Iris pigment epithelial cell (primary cell): ENCODE results near the gene PYDC1.
"Not testable (repeated sequence)": the region's sequence is repeated elsewhere in the genome, so short reads cannot be mapped to it uniquely, and the experiment has no call there.

ENCODE experiments used
- DNase-seq: peaks from one replicate; pipeline ENCODE4 v3.0.0-alpha.2; 2011; ENCODE audit warnings: low read depth

PYDC1 gene

GRCh38 chr16:31221357-31222160 lies 4.6 kb upstream of the PYDC1 start:
- no peak for DNase-seq

GRCh38 chr16:31219154-31219741 lies 2.3 kb upstream of the PYDC1 start:
- no peak for DNase-seq

- DNase-seq = no peak
Observed at GRCh38 chr16:31217136-31217530, 198 bp upstream of the PYDC1 start.

- peak; percentile 52 for DNase-seq
Observed at GRCh38 chr16:31215287-31216162, 1.4 kb downstream of the PYDC1 start.

- no peak for DNase-seq
Observed at GRCh38 chr16:31214708-31215286, 2.1 kb downstream of the PYDC1 start.

GRCh38 chr16:31213877-31214707 lies 2.8 kb downstream of the PYDC1 start, which contains the start of gene TRIM72:
TRIM72 (plus strand) TSS chr16:31214119; CDS start chr16:31214739, 620 bp downstream.
- no peak for DNase-seq

GRCh38 chr16:31213342-31213741 lies 3.6 kb downstream of the PYDC1 start:
- DNase-seq = no peak

- no peak for DNase-seq
Observed at GRCh38 chr16:31206776-31207175, 10.2 kb downstream of the PYDC1 start.

GRCh38 chr16:31204871-31205666 lies 11.9 kb downstream of the PYDC1 start:
- no peak for DNase-seq

GRCh38 chr16:31202414-31203375 lies 14.2 kb downstream of the PYDC1 start, which contains the start of gene PYCARD:
PYCARD (minus strand) TSS chr16:31202760; CDS start chr16:31202690, 70 bp downstream.
- peak; percentile 58 for DNase-seq

- DNase-seq = peak; percentile 28
Observed at GRCh38 chr16:31201582-31202413, 15.1 kb downstream of the PYDC1 start.

- peak; percentile 14 for DNase-seq
Observed at GRCh38 chr16:31200821-31201568, 15.9 kb downstream of the PYDC1 start.

GRCh38 chr16:31200111-31200510 lies 16.8 kb downstream of the PYDC1 start:
- not testable (repeated sequence) for DNase-seq

GRCh38 chr16:31199430-31200041 lies 17.4 kb downstream of the PYDC1 start:
- no peak for DNase-seq

- DNase-seq = no peak
Observed at GRCh38 chr16:31198207-31198882, 18.6 kb downstream of the PYDC1 start.

- no peak for DNase-seq
Observed at GRCh38 chr16:31196324-31197088, 20.4 kb downstream of the PYDC1 start.
